H1 (cell line): ENCODE results near the gene DRD2. TPM values are rescaled to one million over a fixed set of nuclear protein-coding genes. Genes with fewer than 3 reads are reported as not detected.

ENCODE experiments used
- CREB1 ChIP-seq: IDR thresholded peaks from 2 replicates; pipeline ENCODE4 v1.6.1; 2012; ENCODE audit warnings: inconsistent platforms
- EZH2 ChIP-seq: fragments of 200-600 bp; sonication (generic); IDR thresholded peaks from 2 replicates; pipeline ENCODE4 v1.7.1; 2012; ENCODE audit warnings: low read depth, mild to moderate bottlenecking, moderate library complexity, low read length, inconsistent platforms; ENCODE audit not compliant: severe bottlenecking
- RBBP5 ChIP-seq: IDR thresholded peaks from 2 replicates; pipeline ENCODE4 v1.7.1; 2012; ENCODE audit warnings: low read depth, mild to moderate bottlenecking, inconsistent platforms, low read length, moderate library complexity, borderline replicate concordance
- SP1 ChIP-seq: IDR thresholded peaks from 2 replicates; pipeline ENCODE4 v1.6.1; 2011; ENCODE audit warnings: low read depth, low read length
- TBP ChIP-seq: IDR thresholded peaks from 2 replicates; pipeline ENCODE4 v1.6.1; 2011; ENCODE audit warnings: low read depth, low read length, improper control_type of control experiment
- polyA plus RNA-seq, 7 experiments: library from polyadenylated mRNA; depleted of rRNA in 3 of 7; stranded (reverse) in 5 of 7; unstranded in 2 of 7; fragments of >200 nt in 5 of 7; fragments of 200-250 nt in 2 of 7; gene quantifications; 1 replicate in 5 of 7; 2 replicates in 1 of 7; 4 replicates in 1 of 7; pipeline versions ENCODE4 v1.2.1 to v1.2.3, GENCODE V29; 2011 to 2013; ENCODE audit warnings: missing spikeins in 2 of 7, mixed read lengths in 2 of 7
- total RNA-seq: library from RNA; stranded (reverse); fragmentation: NEBNext Ultra II Directional; extraction: Animal tissue kit (Norgen Biotek cat#: 25700); gene quantifications from 2 replicates; pipeline ENCODE4 v1.2.1, GENCODE V29; 2021
- TF ChIP-seq, protein P1 (sequence below): fragments of 300-600 bp; sonication (generic); IDR thresholded peaks from 2 replicates; pipeline ENCODE4 v1.7.1; 2012; ENCODE audit warnings: low read length, moderate library complexity, mild to moderate bottlenecking, inconsistent platforms; ENCODE audit not compliant: insufficient replicate concordance

The DRD2 gene
- total and polyA plus RNA-seq, 2 of the 8 experiments (the other 6 are each of a cell fraction or from before 2014, with no cell fraction given), result 0.26 to 0.41 TPM

DNA sequence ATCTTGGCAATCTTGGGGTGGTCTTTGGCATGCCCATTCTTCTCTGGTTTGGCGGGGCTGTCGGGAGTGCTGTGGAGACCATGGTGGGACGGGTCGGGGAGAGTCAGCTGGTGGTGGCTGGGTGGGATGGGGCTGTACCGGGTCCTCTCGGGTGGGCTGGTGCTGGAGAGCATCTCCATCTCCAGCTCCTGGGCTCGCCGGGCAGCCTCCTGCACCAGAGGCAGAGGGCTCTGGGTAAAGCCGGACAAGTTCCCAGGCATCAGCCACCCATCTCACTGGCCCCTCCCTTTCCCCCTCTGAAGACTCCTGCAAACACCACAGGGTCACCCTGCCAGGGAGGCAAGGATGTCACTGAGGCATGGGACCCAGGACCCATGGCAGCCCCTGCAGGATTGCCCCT is 62.5 kb downstream of the DRD2 start (continued):
- TF ChIP-seq, protein P1, sequence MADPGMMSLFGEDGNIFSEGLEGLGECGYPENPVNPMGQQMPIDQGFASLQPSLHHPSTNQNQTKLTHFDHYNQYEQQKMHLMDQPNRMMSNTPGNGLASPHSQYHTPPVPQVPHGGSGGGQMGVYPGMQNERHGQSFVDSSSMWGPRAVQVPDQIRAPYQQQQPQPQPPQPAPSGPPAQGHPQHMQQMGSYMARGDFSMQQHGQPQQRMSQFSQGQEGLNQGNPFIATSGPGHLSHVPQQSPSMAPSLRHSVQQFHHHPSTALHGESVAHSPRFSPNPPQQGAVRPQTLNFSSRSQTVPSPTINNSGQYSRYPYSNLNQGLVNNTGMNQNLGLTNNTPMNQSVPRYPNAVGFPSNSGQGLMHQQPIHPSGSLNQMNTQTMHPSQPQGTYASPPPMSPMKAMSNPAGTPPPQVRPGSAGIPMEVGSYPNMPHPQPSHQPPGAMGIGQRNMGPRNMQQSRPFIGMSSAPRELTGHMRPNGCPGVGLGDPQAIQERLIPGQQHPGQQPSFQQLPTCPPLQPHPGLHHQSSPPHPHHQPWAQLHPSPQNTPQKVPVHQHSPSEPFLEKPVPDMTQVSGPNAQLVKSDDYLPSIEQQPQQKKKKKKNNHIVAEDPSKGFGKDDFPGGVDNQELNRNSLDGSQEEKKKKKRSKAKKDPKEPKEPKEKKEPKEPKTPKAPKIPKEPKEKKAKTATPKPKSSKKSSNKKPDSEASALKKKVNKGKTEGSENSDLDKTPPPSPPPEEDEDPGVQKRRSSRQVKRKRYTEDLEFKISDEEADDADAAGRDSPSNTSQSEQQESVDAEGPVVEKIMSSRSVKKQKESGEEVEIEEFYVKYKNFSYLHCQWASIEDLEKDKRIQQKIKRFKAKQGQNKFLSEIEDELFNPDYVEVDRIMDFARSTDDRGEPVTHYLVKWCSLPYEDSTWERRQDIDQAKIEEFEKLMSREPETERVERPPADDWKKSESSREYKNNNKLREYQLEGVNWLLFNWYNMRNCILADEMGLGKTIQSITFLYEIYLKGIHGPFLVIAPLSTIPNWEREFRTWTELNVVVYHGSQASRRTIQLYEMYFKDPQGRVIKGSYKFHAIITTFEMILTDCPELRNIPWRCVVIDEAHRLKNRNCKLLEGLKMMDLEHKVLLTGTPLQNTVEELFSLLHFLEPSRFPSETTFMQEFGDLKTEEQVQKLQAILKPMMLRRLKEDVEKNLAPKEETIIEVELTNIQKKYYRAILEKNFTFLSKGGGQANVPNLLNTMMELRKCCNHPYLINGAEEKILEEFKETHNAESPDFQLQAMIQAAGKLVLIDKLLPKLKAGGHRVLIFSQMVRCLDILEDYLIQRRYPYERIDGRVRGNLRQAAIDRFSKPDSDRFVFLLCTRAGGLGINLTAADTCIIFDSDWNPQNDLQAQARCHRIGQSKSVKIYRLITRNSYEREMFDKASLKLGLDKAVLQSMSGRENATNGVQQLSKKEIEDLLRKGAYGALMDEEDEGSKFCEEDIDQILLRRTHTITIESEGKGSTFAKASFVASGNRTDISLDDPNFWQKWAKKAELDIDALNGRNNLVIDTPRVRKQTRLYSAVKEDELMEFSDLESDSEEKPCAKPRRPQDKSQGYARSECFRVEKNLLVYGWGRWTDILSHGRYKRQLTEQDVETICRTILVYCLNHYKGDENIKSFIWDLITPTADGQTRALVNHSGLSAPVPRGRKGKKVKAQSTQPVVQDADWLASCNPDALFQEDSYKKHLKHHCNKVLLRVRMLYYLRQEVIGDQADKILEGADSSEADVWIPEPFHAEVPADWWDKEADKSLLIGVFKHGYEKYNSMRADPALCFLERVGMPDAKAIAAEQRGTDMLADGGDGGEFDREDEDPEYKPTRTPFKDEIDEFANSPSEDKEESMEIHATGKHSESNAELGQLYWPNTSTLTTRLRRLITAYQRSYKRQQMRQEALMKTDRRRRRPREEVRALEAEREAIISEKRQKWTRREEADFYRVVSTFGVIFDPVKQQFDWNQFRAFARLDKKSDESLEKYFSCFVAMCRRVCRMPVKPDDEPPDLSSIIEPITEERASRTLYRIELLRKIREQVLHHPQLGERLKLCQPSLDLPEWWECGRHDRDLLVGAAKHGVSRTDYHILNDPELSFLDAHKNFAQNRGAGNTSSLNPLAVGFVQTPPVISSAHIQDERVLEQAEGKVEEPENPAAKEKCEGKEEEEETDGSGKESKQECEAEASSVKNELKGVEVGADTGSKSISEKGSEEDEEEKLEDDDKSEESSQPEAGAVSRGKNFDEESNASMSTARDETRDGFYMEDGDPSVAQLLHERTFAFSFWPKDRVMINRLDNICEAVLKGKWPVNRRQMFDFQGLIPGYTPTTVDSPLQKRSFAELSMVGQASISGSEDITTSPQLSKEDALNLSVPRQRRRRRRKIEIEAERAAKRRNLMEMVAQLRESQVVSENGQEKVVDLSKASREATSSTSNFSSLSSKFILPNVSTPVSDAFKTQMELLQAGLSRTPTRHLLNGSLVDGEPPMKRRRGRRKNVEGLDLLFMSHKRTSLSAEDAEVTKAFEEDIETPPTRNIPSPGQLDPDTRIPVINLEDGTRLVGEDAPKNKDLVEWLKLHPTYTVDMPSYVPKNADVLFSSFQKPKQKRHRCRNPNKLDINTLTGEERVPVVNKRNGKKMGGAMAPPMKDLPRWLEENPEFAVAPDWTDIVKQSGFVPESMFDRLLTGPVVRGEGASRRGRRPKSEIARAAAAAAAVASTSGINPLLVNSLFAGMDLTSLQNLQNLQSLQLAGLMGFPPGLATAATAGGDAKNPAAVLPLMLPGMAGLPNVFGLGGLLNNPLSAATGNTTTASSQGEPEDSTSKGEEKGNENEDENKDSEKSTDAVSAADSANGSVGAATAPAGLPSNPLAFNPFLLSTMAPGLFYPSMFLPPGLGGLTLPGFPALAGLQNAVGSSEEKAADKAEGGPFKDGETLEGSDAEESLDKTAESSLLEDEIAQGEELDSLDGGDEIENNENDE, result no peak
- TF ChIP-seq EZH2, result no peak
- TF ChIP-seq RBBP5, result no peak
- TF ChIP-seq TBP, result no peak
- no peak for TF ChIP-seq SP1
- no peak for TF ChIP-seq CREB1
- TF ChIP-seq, all 59 proteins: peak for 0
